IMR-90 (cell line): Measurements from ENCODE around the gene KDM6A. TPM values are rescaled to one million over a fixed set of nuclear protein-coding genes. Genes with fewer than 3 reads are reported as not detected.

Experiments used
- ATAC-seq: fragments of 200-7000 bp; cut with Tn5 transposase; 2 replicates; pipeline ENCODE4 v1.9.1; 2020; ENCODE audit warnings: low read depth, mild to moderate bottlenecking, moderate library complexity
- BruUV-seq: library from RNA; stranded (reverse); fragments of 400-500 nt; replicated peaks from 2 replicates; lab custom pipeline; 2021; lab: Mats Ljungman, UMichigan
- CTCF ChIA-PET: fragments of 300-600 bp; formaldehyde crosslinking; extraction: SDS; loops from one replicate; lab custom pipeline; 2021; ENCODE audit warnings: antibody characterized with exemption; lab: Yijun Ruan, JAX
- POLR2A ChIA-PET: fragments of 300-600 bp; sonication (Branson Sonifier 250); formaldehyde crosslinking; loops from one replicate; lab custom pipeline; 2022; ENCODE audit warnings: antibody characterized with exemption; ENCODE audit not compliant: unreplicated experiment; lab: Charles Lee
- DNase-seq: peaks from one replicate; pipeline ENCODE4 v3.0.0; 2013
- H2AFZ ChIP-seq: replicated peaks from 2 replicates; pipeline ENCODE3; 2013; ENCODE audit warnings: low read length, mild to moderate bottlenecking; ENCODE audit not compliant: poor library complexity
- H2AK5ac ChIP-seq: 2 replicates; pipeline ENCODE4 v1.6.1; 2013; ENCODE audit warnings: low read depth, low read length, inconsistent platforms
- H2AK9ac ChIP-seq: replicated peaks from 2 replicates; pipeline ENCODE3; 2013; ENCODE audit warnings: mild to moderate bottlenecking, low read depth, low read length, moderate library complexity; ENCODE audit not compliant: poor library complexity
- H2BK120ac ChIP-seq: 2 replicates; pipeline ENCODE4 v1.6.1; 2013; ENCODE audit warnings: low read depth, low read length, inconsistent platforms
- H2BK15ac ChIP-seq: 3 replicates; pipeline ENCODE4 v1.6.1; 2013; ENCODE audit warnings: low read depth, low read length, inconsistent platforms
- H2BK20ac ChIP-seq: 2 replicates; pipeline ENCODE4 v1.6.1; 2013; ENCODE audit warnings: low read depth, mild to moderate bottlenecking, inconsistent platforms, low read length, moderate library complexity
- H2BK5ac ChIP-seq: 2 replicates; pipeline ENCODE4 v1.6.1; 2013; ENCODE audit warnings: mild to moderate bottlenecking, low read depth, low read length, inconsistent platforms; ENCODE audit not compliant: poor library complexity, severe bottlenecking
- H3K14ac ChIP-seq: replicated peaks from 2 replicates; pipeline ENCODE4 v1.6.1; 2013; ENCODE audit warnings: low read depth, low read length, inconsistent platforms
- H3K18ac ChIP-seq: 2 replicates; pipeline ENCODE4 v1.6.1; 2013; ENCODE audit warnings: low read depth, low read length, control low read depth
- H3K23ac ChIP-seq: 2 replicates; pipeline ENCODE4 v1.6.1; 2013; ENCODE audit warnings: low read depth, low read length, inconsistent platforms
- H3K27ac ChIP-seq: 2 replicates; pipeline ENCODE4 v1.5.1; 2013; ENCODE audit warnings: mild to moderate bottlenecking, control low read depth, low read length; ENCODE audit not compliant: insufficient read depth
- H3K27me3 ChIP-seq: 2 replicates; pipeline ENCODE4 v1.6.1; 2013; ENCODE audit warnings: low read length; ENCODE audit not compliant: control insufficient read depth, insufficient read depth
- H3K36me3 ChIP-seq: 2 replicates; pipeline ENCODE4 v1.6.1; 2013; ENCODE audit warnings: low read length, mixed read lengths; ENCODE audit not compliant: control insufficient read depth, insufficient read depth
- H3K4ac ChIP-seq: 2 replicates; pipeline ENCODE4 v1.6.1; 2013; ENCODE audit warnings: low read depth, low read length, inconsistent platforms
- H3K4me1 ChIP-seq: 2 replicates; pipeline ENCODE4 v1.6.1; 2013; ENCODE audit warnings: low read length, mixed read lengths; ENCODE audit not compliant: control insufficient read depth, insufficient read depth
- H3K4me2 ChIP-seq: 2 replicates; pipeline ENCODE4 v1.6.1; 2013; ENCODE audit warnings: low read depth, mild to moderate bottlenecking, control low read depth, low read length, moderate library complexity
- H3K4me3 ChIP-seq: 2 replicates; pipeline ENCODE4 v1.5.1; 2013; ENCODE audit warnings: low read depth, mild to moderate bottlenecking, control low read depth, low read length, moderate library complexity; ENCODE audit not compliant: insufficient read depth
- H3K56ac ChIP-seq: 2 replicates; pipeline ENCODE4 v1.6.1; 2013; ENCODE audit warnings: low read length, inconsistent platforms; ENCODE audit not compliant: insufficient read depth; ENCODE audit errors: extremely low read depth
- H3K79me1 ChIP-seq, 2 experiments: 2 replicates each; pipeline ENCODE4 v1.6.1; 2013; ENCODE audit warnings: low read length in 2 of 2, inconsistent platforms in 1 of 2, low read depth in 1 of 2
- H3K9ac ChIP-seq: 2 replicates; pipeline ENCODE4 v1.6.1; 2013; ENCODE audit warnings: low read depth, low read length, control low read depth
- H3K9me1 ChIP-seq: 2 replicates; pipeline ENCODE4 v1.6.1; 2013; ENCODE audit warnings: low read length, inconsistent platforms; ENCODE audit not compliant: insufficient read depth
- H3K9me3 ChIP-seq: 2 replicates; pipeline ENCODE4 v1.6.1; 2013; ENCODE audit warnings: low read length; ENCODE audit not compliant: control insufficient read depth, insufficient read depth
- H4K20me1 ChIP-seq: 2 replicates; pipeline ENCODE4 v1.6.1; 2013; ENCODE audit warnings: low read length, inconsistent platforms; ENCODE audit not compliant: insufficient read depth
- H4K5ac ChIP-seq: 2 replicates; pipeline ENCODE4 v1.6.1; 2013; ENCODE audit warnings: mild to moderate bottlenecking, low read depth, low read length, control low read depth
- H4K8ac ChIP-seq, 2 experiments: 2 replicates each; pipeline ENCODE4 v1.6.1; 2013; ENCODE audit warnings: low read depth in 2 of 2, low read length in 2 of 2, control low read depth in 1 of 2, inconsistent platforms in 1 of 2
- H4K91ac ChIP-seq: 2 replicates; pipeline ENCODE4 v1.6.1; 2013; ENCODE audit warnings: low read depth, low read length, inconsistent platforms; ENCODE audit not compliant: insufficient read depth
- BHLHE40 ChIP-seq: fragments of 150-350 bp; IDR thresholded peaks from 2 replicates; pipeline ENCODE4 v1.6.1; 2016; ENCODE audit warnings: mild to moderate bottlenecking, low read depth, low read length
- CEBPB ChIP-seq: IDR thresholded peaks from 2 replicates; pipeline ENCODE4 v1.6.1; 2012; ENCODE audit warnings: low read depth, low read length, improper control_type of control experiment
- CHD1 ChIP-seq: IDR thresholded peaks from 2 replicates; pipeline ENCODE4 v1.6.1; 2012; ENCODE audit warnings: low read depth, low read length, improper control_type of control experiment
- CTCF ChIP-seq: conservative IDR thresholded peaks from 2 replicates; pipeline ENCODE4 v1.5.1; 2012; ENCODE audit warnings: mild to moderate bottlenecking, low read depth, low read length, improper control_type of control experiment
- ELK1 ChIP-seq: fragments of 150-350 bp; IDR thresholded peaks from 2 replicates; pipeline ENCODE4 v1.6.1; 2016; ENCODE audit warnings: low read depth, mild to moderate bottlenecking, low read length, moderate library complexity, borderline replicate concordance
- FOS ChIP-seq: fragments of 150-350 bp; IDR thresholded peaks from 2 replicates; pipeline ENCODE4 v1.6.1; 2016; ENCODE audit warnings: low read depth, low read length
- MAFK ChIP-seq: IDR thresholded peaks from 2 replicates; pipeline ENCODE4 v1.6.1; 2012; ENCODE audit warnings: low read depth, low read length, improper control_type of control experiment
- MAZ ChIP-seq: IDR thresholded peaks from 2 replicates; pipeline ENCODE4 v1.6.1; 2012; ENCODE audit warnings: low read depth, mild to moderate bottlenecking, low read length, improper control_type of control experiment, moderate library complexity, borderline replicate concordance
- MXI1 ChIP-seq: IDR thresholded peaks from 2 replicates; pipeline ENCODE4 v1.6.1; 2012; ENCODE audit warnings: low read depth, mild to moderate bottlenecking, low read length, moderate library complexity, borderline replicate concordance
- NFE2L2 ChIP-seq: fragments of 150-350 bp; IDR thresholded peaks from 2 replicates; pipeline ENCODE4 v1.6.1; 2016; ENCODE audit warnings: low read depth, mild to moderate bottlenecking, low read length
- POLR2A ChIP-seq: IDR thresholded peaks from 2 replicates; pipeline ENCODE4 v1.6.1; 2012; ENCODE audit warnings: mild to moderate bottlenecking, low read depth, low read length
- RAD21 ChIP-seq: IDR thresholded peaks from 2 replicates; pipeline ENCODE4 v1.6.1; 2012; ENCODE audit warnings: low read length, improper control_type of control experiment
- RCOR1 ChIP-seq: IDR thresholded peaks from 2 replicates; pipeline ENCODE4 v1.6.1; 2012; ENCODE audit warnings: mild to moderate bottlenecking, low read length, improper control_type of control experiment; ENCODE audit not compliant: insufficient replicate concordance
- SMC3 ChIP-seq: fragments of 150-350 bp; IDR thresholded peaks from 2 replicates; pipeline ENCODE4 v1.6.1; 2016; ENCODE audit warnings: low read depth, mild to moderate bottlenecking, antibody characterized with exemption, low read length, moderate library complexity
- WGBS, 2 experiments: methylation state at CpG; one replicate each; pipeline versions ENCODE4 v1.1.5 to v1.1.7; 2013; ENCODE audit warnings: missing lambda C conversion rate in 2 of 2; ENCODE audit not compliant: insufficient read length in 1 of 2; ENCODE audit errors: extremely low coverage in 2 of 2; 5-methylcytosine and 5-hydroxymethylcytosine counted together
- dilution Hi-C: fragments of 300-500 bp; cut with HindIII; formaldehyde crosslinking; loops from one replicate; pipeline ENCODE4 v1.14.3; 2018; ENCODE audit warnings: low sequenced_read_pairs; ENCODE audit not compliant: unreplicated experiment
- in situ Hi-C: fragments of 300-500 bp; cut with MboI; formaldehyde crosslinking; loops from 3 replicates; pipeline ENCODE4 v1.14.3; 2019; ENCODE audit warnings: low sequenced_read_pairs, inconsistent platforms, mixed read lengths
- intact Hi-C: fragments of 100-400 bp; cut with micrococcal nuclease; formaldehyde crosslinking; loops from 2 replicates; pipeline ENCODE4 v1.10.0; 2022
- polyA plus RNA-seq, 3 experiments: library from polyadenylated mRNA; depleted of rRNA; stranded (reverse); fragments of >200 nt; gene quantifications; 2 replicates each; pipeline ENCODE4 v1.2.3, GENCODE V29; 2012; ENCODE audit warnings: low replicate concordance in 1 of 3
- total RNA-seq: library from RNA; depleted of rRNA; stranded (reverse); fragments of >200 nt; gene quantifications from 2 replicates; pipeline ENCODE4 v1.2.3, GENCODE V29; 2012
- TF ChIP-seq, protein P1 (sequence below): fragments of 150-350 bp; IDR thresholded peaks from 2 replicates; pipeline ENCODE4 v1.6.1; 2017; ENCODE audit warnings: mild to moderate bottlenecking, antibody characterized with exemption, low read length, low read depth

Gene KDM6A
- total and polyA plus RNA-seq, 2 of the 4 experiments (the other 2 are of a cell fraction), result 11.7 to 24.9 TPM

DNA sequence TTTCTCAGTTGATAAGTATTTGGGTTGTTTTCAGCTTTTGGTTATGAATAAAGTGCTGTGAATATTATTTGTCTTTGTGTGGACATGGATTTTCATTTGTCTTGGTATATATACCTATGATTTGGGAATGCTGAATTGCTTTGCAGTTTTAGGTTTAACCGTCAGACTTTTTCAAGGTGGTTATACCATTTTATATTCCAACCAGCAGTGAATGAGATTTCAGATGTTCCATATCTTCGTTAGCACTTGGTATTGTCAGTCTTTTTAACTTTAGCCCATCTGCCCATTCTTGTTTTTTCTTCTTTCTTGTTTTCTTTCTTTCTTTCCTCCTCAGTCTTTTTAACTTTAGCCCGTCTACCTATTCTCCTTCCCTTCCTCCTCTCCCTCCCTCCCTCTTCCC, 106.0 kb downstream of the KDM6A start:
- dilution Hi-C loops (no loop called here), in situ Hi-C loops (no loop called here), intact Hi-C loops (no loop called here)
- no peak overlapping the region for H3K23ac ChIP-seq
- H3K9ac ChIP-seq, result no peak overlapping the region
- no peak overlapping the region for H3K56ac ChIP-seq
- 0 out of 2 replicates have a peak, but pooled peaks cover 5% of the 10 kb centered on the region for H3K9me1 ChIP-seq
- 100% methylated on average over 1 of the region's 3 CpGs; no CpG with 5 or more reads in 1 of the 2 experiments for WGBS, 2 experiments
- no peak overlapping the region for H2AFZ ChIP-seq
- no peak overlapping the region for H2BK5ac ChIP-seq
- no peak overlapping the region for H3K4ac ChIP-seq
- H3K9me3 ChIP-seq, result no peaks in the 10 kb centered on the region
- BruUV-seq, result no TSS peak
- no peaks in the 10 kb centered on the region for H3K27me3 ChIP-seq
- H2AK9ac ChIP-seq, result no peak overlapping the region
- H3K4me2 ChIP-seq, result no peak overlapping the region
- no peak overlapping the region for H4K5ac ChIP-seq
- ChIA-PET CTCF (no interaction called here), POLR2A (no interaction called here)
- peaks cover 8% of the 10 kb centered on the region for H4K20me1 ChIP-seq
- H4K91ac ChIP-seq, result no peak overlapping the region
- DNase-seq (no peak), ATAC-seq (no peak)
- peaks cover 5% of the 10 kb centered on the region for H3K4me1 ChIP-seq
- no peak overlapping the region for H3K18ac ChIP-seq
- H2BK120ac ChIP-seq, result no peak overlapping the region
- no peak overlapping the region for H4K8ac ChIP-seq
- no peak overlapping the region for H2BK15ac ChIP-seq
- H3K36me3 ChIP-seq, result no peaks in the 10 kb centered on the region; the same call in 1 of the 2 replicates
- no peak overlapping the region for H3K4me3 ChIP-seq
- no peak overlapping the region for H2BK20ac ChIP-seq
- no peak overlapping the region for H3K14ac ChIP-seq
- peaks cover 6 to 32% of the 10 kb centered on the region in 2 experiments for H3K79me1 ChIP-seq
- H2AK5ac ChIP-seq, result no peak overlapping the region
- H3K27ac ChIP-seq, result no peak overlapping the region
- TF ChIP-seq POLR2A (no peak), CHD1 (no peak), NFE2L2 (no peak), RCOR1 (no peak), SMC3 (no peak), RAD21 (no peak), CTCF (no peak), FOS (no peak), BHLHE40 (no peak), CEBPB (no peak), MAFK (no peak), MXI1 (no peak), ELK1 (no peak), MAZ (no peak)
- TF ChIP-seq, protein P1, sequence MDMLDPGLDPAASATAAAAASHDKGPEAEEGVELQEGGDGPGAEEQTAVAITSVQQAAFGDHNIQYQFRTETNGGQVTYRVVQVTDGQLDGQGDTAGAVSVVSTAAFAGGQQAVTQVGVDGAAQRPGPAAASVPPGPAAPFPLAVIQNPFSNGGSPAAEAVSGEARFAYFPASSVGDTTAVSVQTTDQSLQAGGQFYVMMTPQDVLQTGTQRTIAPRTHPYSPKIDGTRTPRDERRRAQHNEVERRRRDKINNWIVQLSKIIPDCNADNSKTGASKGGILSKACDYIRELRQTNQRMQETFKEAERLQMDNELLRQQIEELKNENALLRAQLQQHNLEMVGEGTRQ, result no peak
